ENCODE measurements around the gene SPEG.

DNA sequence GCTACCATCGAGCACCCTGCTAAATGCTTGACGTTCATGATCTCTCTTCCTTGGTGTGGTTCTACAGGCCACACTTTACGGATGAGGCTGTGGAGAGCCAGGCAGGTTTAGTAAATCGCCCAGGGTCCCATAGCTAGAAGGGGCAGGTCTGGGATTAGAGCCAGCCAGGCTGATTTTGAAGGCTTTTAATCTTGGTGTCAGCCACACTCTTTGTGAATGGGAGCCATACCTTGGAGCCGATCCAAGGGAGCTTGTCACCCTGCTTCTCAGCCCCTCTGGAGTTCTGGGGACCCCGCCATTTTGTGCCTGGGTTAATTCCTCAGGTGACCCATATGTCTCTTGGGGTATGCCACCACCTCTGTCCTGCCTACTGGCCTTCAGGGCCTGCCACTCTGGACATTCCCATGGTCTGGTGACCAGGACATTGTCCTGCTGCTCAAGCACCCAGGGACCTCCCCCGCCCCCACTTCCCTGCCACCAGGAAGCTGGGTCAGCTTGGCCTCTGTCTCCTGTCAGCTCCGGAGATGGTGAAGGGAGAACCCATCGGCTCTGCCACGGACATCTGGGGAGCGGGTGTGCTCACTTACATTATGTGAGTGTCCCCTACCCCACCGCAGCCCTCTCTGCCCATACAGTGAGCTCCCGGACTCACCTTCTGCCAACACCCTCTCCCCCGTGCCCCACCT is 56.8 kb downstream of the SPEG start:
- TF ChIP-seq, protein P1, sequence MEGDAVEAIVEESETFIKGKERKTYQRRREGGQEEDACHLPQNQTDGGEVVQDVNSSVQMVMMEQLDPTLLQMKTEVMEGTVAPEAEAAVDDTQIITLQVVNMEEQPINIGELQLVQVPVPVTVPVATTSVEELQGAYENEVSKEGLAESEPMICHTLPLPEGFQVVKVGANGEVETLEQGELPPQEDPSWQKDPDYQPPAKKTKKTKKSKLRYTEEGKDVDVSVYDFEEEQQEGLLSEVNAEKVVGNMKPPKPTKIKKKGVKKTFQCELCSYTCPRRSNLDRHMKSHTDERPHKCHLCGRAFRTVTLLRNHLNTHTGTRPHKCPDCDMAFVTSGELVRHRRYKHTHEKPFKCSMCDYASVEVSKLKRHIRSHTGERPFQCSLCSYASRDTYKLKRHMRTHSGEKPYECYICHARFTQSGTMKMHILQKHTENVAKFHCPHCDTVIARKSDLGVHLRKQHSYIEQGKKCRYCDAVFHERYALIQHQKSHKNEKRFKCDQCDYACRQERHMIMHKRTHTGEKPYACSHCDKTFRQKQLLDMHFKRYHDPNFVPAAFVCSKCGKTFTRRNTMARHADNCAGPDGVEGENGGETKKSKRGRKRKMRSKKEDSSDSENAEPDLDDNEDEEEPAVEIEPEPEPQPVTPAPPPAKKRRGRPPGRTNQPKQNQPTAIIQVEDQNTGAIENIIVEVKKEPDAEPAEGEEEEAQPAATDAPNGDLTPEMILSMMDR (IDR thresholded peaks at IDR 0.05): no peak
- no peak for TF ChIP-seq POLR2A (IDR thresholded peaks at IDR 0.05)

Measured in prostate gland (tissue), 2 donors.